ENCODE measurements around the gene IFITM1. TPM values are rescaled to one million over a fixed set of nuclear protein-coding genes. Genes with fewer than 3 reads are reported as not detected.

Gene IFITM1
- total and polyA plus RNA-seq, 9 of the 15 experiments (the other 6 are each of a cell fraction or from before 2014, with no cell fraction given) = 691 to 5,579 (median 974) TPM

DNA sequence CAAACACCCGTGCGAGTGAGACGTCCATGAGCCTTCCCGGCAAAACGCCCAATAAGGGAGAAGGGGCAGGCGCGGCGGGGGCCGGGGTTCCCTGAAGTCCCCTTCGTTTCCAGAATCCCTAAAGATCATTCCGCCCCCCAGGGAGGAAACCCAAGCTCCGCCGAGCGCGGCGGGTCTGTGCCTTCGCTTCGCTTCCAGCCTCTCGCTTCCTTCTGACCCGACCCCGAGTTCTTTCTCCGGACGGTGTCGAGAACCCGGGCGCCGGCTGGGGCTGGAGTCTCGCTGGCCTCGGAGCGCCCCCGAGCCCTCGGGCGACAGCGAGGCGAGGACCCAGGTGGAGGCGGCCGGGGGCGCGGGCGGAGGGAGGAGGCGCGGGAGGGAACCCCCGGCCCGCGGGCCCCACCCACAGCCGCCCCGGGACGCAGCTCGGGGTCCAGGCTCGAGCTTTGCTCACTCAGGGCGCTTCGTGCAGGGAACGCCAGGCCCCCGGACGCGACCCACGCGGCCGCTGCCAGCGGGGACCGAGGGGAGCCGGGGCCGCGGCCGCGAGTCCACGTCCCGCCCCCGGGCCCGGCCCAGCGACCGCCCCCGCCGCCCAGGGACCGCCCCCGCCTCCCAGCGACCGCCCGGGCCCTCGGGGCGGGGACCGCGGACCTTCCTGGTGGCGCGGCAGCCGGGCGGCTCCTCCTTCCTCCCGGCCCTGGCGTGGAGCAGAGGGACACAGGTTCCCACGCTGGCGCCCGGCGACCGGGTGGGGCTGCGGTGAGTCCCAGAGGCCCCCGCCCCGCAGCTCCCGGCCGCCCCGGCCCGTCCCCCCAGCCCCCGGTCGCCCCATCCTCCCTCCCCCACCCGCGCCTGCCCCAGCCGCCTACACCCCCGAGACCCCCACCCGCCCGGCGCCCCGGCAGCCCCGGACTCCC lies 25.1 kb upstream of the IFITM1 start, which contains the start of gene PGGHG (continued):
- TF ChIP-seq CREB1 (IDR thresholded peaks at IDR 0.05) = no peak
- TF ChIP-seq CREB1 (CRISPR knock-in tag; IDR thresholded peaks at IDR 0.05) = no peak
- TF ChIP-seq RBBP5 (IDR thresholded peaks at IDR 0.05; ENCODE audit: borderline replicate concordance, insufficient read depth, low read length, poor library complexity, severe bottlenecking) = peak; percentile 42
- TF ChIP-seq SAFB (IDR thresholded peaks at IDR 0.05; ENCODE audit: borderline replicate concordance, low read depth, low read length) = peak; percentile 87
- peak; percentile 90 for TF ChIP-seq GATAD2B (IDR thresholded peaks at IDR 0.05; ENCODE audit: borderline replicate concordance)
- TF ChIP-seq ZEB2 (IDR thresholded peaks at IDR 0.05) = no peak
- TF ChIP-seq CBX3 (IDR thresholded peaks at IDR 0.05; ENCODE audit: borderline replicate concordance in 1 of 2, low read length in 2 of 2) = no peak
- 0 out of 2 replicates have a peak, but pooled peaks have one; percentile 30 for TF ChIP-seq ZNF12 (CRISPR knock-in tag; IDR thresholded peaks at IDR 0.05)
- no peak for TF ChIP-seq PHF20 (IDR thresholded peaks at IDR 0.05; ENCODE audit: partially characterized antibody)
- peak; percentile 47 for TF ChIP-seq TBP (optimal IDR thresholded peaks at IDR 0.05; ENCODE audit: low read depth, low read length)
- TF ChIP-seq MTA2 (IDR thresholded peaks at IDR 0.05; ENCODE audit: low read depth) = no peak
- peak; percentile 56; the same call in 1 of the 2 replicates for TF ChIP-seq PHF8 (IDR thresholded peaks at IDR 0.05; ENCODE audit: borderline replicate concordance, low read length)
- peak; percentile 64 for TF ChIP-seq CXXC5 (CRISPR knock-in tag; IDR thresholded peaks at IDR 0.05)
- peak; percentile 11; the same call in 1 of the 2 replicates for TF ChIP-seq FOXK1 (CRISPR knock-in tag; IDR thresholded peaks at IDR 0.05; ENCODE audit: borderline replicate concordance)
- peak; percentile 63 for TF ChIP-seq POLR2H (tag; IDR thresholded peaks at IDR 0.05; ENCODE audit: low read depth)
- TF ChIP-seq GTF2A2 (tag; IDR thresholded peaks at IDR 0.05) = no peak
- peak; percentile 20 to 76 for TF ChIP-seq E2F6 (IDR thresholded peaks at IDR 0.05; ENCODE audit: borderline replicate concordance in 1 of 2, extremely low read depth in 1 of 2, insufficient read depth in 1 of 2, insufficient read length in 1 of 2, low read depth in 1 of 2, low read length in 1 of 2, poor library complexity in 1 of 2, severe bottlenecking in 1 of 2)
- TF ChIP-seq SIN3B (IDR thresholded peaks at IDR 0.05; ENCODE audit: low read depth) = 0 out of 2 replicates have a peak, but pooled peaks have one; percentile 38

Measured in K562 (cell line).